ENCODE measurements around the gene RSPH1.

Gene RSPH1

GRCh38 chr21:42443181-42443785, 52.7 kb downstream of the RSPH1 start:
- no peak for DNase-seq

- DNase-seq = no peak
These were observed 54.1 kb downstream of the RSPH1 start for GRCh38 chr21:42441963-42442362.

GRCh38 chr21:42440187-42440792, 55.7 kb downstream of the RSPH1 start:
- no peak for DNase-seq

- no peak for DNase-seq
These were observed 56.5 kb downstream of the RSPH1 start for GRCh38 chr21:42439284-42440186.

- DNase-seq = no peak
These were observed 57.5 kb downstream of the RSPH1 start for GRCh38 chr21:42438316-42439205.

DNA sequence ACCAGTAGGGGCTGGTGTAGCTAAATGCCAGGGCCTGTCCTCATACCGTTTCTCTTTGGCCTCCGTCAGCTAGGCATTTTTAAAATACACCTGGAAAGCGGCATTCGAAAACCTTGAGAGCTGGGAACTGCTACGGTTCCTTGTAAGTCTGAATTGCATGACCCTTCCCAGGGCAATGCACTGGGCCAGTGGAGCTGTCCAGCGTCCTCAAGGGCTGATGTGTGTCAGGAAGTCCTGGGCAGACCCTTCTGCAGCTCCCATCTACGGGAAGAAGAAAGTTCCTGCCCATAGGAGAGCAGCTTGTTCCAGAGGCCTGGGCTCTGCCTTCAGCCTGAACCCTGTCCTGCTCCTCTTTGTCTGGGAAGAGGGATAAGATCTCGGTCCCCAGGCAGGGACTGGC, 58.2 kb downstream of the RSPH1 start:
- DNase-seq = no peak

DNA sequence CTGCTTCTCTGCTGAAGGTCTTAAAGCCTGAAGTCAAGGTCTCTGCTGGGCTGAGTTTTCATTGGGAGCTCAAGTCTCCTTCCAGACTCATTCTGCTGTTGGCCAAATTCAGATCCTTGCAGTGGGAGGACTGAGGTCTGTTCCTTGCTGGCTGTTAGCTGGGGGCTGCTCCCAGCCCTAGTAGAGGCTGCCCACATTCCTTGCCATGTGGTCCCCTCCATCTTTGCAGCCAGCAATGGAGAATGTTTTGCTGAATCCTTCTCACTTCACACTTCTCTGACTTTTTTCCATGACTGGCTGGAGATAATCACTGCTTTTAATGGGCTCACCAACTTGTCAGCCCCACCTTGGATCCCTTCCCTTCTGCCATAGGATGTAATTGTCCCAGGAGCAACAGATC, 59.1 kb downstream of the RSPH1 start:
- no peak for DNase-seq

- no peak for DNase-seq
These were observed 60.2 kb downstream of the RSPH1 start for GRCh38 chr21:42435833-42436232.

DNA sequence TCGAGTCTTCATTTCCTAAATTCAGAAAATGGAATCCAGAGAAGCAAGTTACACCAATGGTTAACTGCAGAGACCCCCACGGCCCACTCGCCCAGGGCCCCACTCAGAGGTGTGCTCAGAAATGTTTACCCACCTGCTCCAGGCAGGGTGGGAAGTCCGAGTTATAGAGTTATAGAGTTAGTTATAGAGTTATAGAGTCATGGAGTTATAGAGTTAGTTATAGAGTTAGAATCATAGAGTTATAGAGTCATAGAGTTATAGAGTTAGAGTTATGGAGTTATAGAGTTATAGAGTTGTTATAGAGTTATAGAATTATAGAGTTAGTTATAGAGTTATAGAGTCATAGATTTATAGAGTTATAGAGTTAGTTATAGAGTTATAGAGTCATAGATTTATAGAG, 60.6 kb downstream of the RSPH1 start:
- DNase-seq = no peak

DNA sequence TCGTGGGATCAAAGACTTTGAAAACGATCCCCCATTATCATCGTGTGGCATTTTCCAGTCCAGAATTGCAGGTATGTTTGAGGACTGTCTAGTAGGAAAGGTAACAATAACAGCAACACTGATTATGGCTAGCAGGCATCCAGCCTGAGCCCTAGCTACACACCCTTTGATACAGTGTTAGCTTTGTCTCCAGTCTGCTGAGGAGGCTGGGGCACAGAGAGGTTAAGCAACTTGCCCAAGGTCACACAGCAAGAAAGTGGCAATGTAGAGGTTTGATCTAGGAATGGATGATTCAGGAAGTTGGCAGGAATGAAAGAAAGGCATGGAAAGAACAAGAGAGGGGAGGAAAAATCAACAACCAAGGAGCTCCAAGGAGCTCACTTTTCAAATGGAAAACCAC, 61.1 kb downstream of the RSPH1 start:
- no peak for DNase-seq

- no peak for DNase-seq
These were observed 62.0 kb downstream of the RSPH1 start for GRCh38 chr21:42433946-42434551.

DNA sequence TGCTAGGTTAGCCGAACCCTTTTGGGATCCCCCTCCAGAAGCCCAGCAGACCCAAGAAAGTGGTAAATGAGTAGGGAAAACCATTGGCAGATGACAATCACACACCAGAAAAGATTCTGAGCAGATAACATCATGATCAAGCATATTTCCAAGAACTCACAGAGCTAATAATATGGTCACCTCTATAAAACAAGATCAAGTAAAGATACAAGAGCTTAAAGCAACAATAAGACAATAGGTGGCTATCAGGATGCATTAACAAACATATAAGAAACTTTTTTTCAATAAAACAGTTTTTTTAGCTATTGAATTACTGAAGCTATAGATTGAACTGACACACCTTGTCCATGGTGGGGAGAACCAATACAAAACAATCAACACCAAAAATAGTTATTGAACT, 63.3 kb downstream of the RSPH1 start:
- no peak for DNase-seq

- no peak for DNase-seq
These were observed 64.8 kb downstream of the RSPH1 start for GRCh38 chr21:42431196-42431595.

DNA sequence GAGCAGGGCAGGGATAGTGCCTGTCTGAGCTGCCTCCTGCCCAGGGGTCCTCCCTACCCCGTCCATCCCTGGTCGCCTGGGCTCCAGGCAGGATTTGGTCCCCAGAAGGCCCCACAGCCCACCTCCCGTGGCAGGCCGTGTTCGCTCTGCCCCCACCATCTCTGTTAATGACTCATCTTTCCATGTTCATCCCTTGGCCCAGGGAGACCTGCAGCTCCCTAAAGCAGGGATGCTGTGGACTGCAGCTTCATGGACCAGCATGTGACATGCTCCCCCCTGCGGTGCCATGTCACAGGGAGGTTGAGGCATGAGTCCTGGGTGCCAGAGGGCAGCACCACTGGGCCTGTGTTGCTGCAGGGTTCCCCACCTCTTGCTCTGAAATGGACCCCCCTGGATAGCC, 65.5 kb downstream of the RSPH1 start:
- DNase-seq = no peak

- no peak for DNase-seq
These were observed 66.2 kb downstream of the RSPH1 start for GRCh38 chr21:42429856-42430255.

DNA sequence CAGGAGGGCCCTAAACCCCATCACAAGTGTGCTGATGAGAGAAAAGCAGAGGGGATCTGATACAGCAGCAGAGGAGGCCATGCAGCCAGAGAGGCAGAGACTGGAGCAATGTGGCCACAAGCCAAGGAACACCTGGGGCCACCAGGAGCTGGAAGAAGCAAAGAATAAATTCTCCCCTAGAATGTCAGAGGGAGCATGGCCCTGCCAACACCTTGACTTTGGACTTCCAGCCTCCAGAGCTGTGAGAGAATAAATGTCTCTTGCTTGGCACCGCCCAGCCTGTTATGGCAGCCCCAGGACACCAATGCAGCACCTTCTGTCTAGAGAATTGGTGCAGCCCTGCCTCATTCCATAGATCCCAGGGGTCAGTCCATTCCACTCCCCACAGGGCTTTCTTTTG, 67.0 kb downstream of the RSPH1 start:
- no peak for DNase-seq

DNA sequence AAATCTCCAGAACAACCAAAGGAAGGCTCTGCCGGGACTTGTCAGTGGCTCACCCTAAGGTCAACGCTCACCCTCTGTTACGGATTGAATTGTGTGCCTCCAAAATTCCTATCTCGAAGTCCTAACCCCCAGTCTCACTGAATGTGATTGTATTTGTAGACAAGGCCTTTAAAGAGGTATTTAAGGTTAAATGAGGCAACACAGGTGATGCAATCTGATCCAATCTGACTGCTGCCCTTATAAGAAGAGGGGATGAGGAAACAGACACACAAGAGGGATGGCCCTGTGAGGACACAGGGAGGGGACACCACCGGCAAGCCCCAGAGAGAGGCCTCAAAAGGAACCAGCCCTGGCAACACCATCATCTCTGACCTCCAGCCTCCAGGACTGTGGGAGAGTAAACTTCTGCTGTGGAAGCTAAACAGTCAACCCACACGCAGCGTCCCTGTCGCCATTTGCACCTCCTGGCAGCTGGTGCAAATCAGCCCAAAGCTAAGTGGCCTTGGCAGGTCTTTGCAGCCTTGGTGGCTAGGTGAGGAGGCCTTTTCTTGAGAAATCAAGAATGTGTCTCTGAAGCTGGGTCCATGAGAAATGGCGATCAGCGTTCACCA, 68.1 kb downstream of the RSPH1 start:
- DNase-seq = no peak

DNA sequence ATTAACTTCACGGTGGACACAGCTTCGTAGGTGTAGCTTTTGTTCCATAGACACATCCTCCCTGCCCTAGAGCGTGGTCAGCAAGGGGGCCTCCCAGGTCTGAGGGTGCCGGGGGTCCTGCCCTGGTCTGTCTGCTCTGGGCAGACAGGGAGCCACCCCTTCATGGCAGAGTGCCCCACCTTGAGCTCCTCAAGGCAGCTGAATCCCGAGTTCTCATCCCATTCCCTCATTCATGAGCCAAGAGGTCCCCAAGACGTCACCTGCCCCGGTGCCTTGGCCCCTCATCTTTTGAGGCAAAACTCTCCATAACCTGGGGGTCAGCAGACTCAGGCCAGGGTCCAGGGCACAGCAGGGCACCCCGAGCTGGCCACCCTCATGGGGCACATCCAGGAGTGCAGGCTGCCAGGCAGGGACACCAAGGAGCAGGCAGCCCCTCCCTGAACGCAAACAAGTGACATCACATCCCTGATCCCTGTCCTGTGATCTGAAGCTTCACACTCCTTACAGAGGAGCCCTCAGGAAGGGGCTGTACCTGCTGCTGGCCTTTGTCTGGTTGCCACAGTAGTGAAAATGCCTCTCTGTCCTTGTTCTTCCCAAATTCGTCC, 69.0 kb downstream of the RSPH1 start:
- DNase-seq = no peak

GRCh38 chr21:42426424-42426823, 69.6 kb downstream of the RSPH1 start:
- no peak for DNase-seq

GRCh38 chr21:42425591-42425990, 70.4 kb downstream of the RSPH1 start:
- no peak for DNase-seq

DNA sequence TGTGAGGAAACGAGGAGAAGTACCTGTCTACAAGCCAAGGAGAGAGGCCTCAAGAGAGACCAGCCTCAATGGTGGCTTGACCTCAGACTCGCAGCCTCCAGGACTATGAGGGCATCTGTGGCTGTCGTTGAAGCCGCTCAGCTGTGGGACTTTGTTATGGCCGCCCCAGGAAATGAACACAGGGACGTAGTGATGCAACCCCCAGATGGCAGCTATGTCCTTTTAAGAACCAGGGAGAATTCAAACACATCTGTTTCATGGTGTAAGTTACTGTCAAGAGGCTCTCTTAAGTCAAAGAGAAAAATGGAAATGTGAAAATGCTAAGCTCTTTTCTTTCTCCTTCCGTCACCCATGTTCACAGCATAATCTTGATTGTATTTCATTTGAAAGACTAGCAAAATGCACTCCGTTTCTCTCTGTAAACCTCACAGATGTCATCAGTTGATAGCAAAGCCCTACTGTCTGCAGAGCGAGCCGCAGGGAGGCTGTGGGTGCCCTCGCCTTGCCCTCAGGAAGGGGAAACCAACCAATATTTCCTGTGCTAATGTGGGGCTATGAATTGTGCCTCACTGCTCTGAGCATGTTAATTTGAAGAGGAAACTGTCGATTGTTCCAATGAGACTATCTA, 71.0 kb downstream of the RSPH1 start:
- DNase-seq = peak; percentile 83
